ENCODE measurements around the gene WDR19.

- TF ChIP-seq PAX5 (IDR thresholded peaks at IDR 0.05; ENCODE audit: insufficient read depth, low read length, severe bottlenecking) (no peak), POLR2AphosphoS5 (IDR thresholded peaks at IDR 0.05; ENCODE audit: low read depth, low read length) (no peak), POLR2A (IDR thresholded peaks at IDR 0.05; ENCODE audit: low read depth, low read length) (no peak)
These were observed 49.3 kb downstream of the WDR19 start for GRCh38 chr4:39231660-39232059.
